ENCODE measurements around the gene MKNK2.
"Not testable (repeated sequence)": the region's sequence is repeated elsewhere in the genome, so short reads cannot be mapped to it uniquely, and the experiment has no call there.

The MKNK2 gene

GRCh38 chr19:1991018-1991913 lies 59.8 kb downstream of the MKNK2 start:
- ATAC-seq (replicated peaks; ENCODE audit: extremely low read depth, poor library complexity, severe bottlenecking) (no peak), DNase-seq (ENCODE audit: low spot score in 2 of 2) (no peak)
- Mint-ChIP-seq H3K36me3 (ENCODE audit: insufficient read depth) (peaks cover 21% of the 10 kb centered on the region), H3K9me3 (no peaks in the 10 kb centered on the region), H3K27ac (ENCODE audit: low read depth) (no peak overlapping the region), H3K4me3 (no peak overlapping the region), H3K27me3 (no peaks in the 10 kb centered on the region), H3K4me1 (no peaks in the 10 kb centered on the region)

GRCh38 chr19:1990230-1991017 lies 60.6 kb downstream of the MKNK2 start:
- H3K4me1 Mint-ChIP-seq = no peaks in the 10 kb centered on the region
- DNase-seq (ENCODE audit: low spot score in 2 of 2) (no peak), ATAC-seq (replicated peaks; ENCODE audit: extremely low read depth, poor library complexity, severe bottlenecking) (no peak)
- no peak overlapping the region for H3K4me3 Mint-ChIP-seq
- no peaks in the 10 kb centered on the region for H3K27me3 Mint-ChIP-seq
- H3K36me3 Mint-ChIP-seq (ENCODE audit: insufficient read depth) = peaks cover 16% of the 10 kb centered on the region
- H3K9me3 Mint-ChIP-seq = no peaks in the 10 kb centered on the region
- no peak overlapping the region for H3K27ac Mint-ChIP-seq (ENCODE audit: low read depth)

GRCh38 chr19:1989513-1990229 lies 61.4 kb downstream of the MKNK2 start:
- Mint-ChIP-seq H3K36me3 (ENCODE audit: insufficient read depth) (peaks cover 16% of the 10 kb centered on the region), H3K9me3 (no peaks in the 10 kb centered on the region), H3K27me3 (no peaks in the 10 kb centered on the region), H3K4me1 (no peaks in the 10 kb centered on the region), H3K27ac (ENCODE audit: low read depth) (no peak overlapping the region), H3K4me3 (no peak overlapping the region)
- DNase-seq (ENCODE audit: low spot score in 2 of 2) (no peak), ATAC-seq (replicated peaks; ENCODE audit: extremely low read depth, poor library complexity, severe bottlenecking) (no peak)

DNA sequence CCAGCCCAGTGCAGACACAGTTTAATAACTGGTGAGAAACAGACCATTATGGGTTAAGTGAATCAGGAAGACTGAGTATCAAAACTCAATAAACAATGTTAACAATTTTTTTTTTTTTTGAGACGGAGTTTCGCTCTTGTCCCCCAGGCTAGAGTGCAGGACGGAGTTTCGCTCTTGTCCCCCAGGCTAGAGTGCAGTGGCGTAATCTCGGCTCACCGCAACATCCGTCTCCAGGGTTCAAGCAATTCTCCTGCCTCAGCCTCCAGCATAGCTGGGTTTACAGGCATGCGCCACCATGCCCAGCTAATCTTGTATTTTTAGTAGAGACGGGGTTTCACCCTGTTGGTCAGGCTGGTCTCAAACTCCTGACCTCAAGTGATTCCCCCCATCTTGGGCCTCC lies 62.6 kb downstream of the MKNK2 start:
- not testable (repeated sequence) for H3K4me1 Mint-ChIP-seq; H3K9me3 Mint-ChIP-seq; ATAC-seq (replicated peaks; ENCODE audit: extremely low read depth, poor library complexity, severe bottlenecking); H3K27ac Mint-ChIP-seq (ENCODE audit: low read depth); DNase-seq (ENCODE audit: low spot score in 2 of 2); H3K4me3 Mint-ChIP-seq; H3K27me3 Mint-ChIP-seq
- peaks cover 24% of the 10 kb centered on the region for H3K36me3 Mint-ChIP-seq (ENCODE audit: insufficient read depth)

Measured in central memory CD8-positive, alpha-beta T cell (primary cell).